BLaER1 treated with 17β-estradiol and CSF1 and Interleukin-3, amounts not matched to agents 10 nM and 100 nM (cell line): ENCODE results near the gene MYDGF.
"Not testable (repeated sequence)": the region's sequence is repeated elsewhere in the genome, so short reads cannot be mapped to it uniquely, and the experiment has no call there.

Experiments
- H3K27ac ChIP-seq, 11 experiments: shearing (Covaris generic); formaldehyde crosslinking; 2 replicates each; pipeline ENCODE4 v1.8.1; 2022
- H3K27me3 ChIP-seq, 11 experiments: shearing (Covaris generic); formaldehyde crosslinking; 2 replicates each; pipeline ENCODE4 v1.8.1; 2022
- H3K36me3 ChIP-seq, 11 experiments: shearing (Covaris generic); formaldehyde crosslinking; 2 replicates each; pipeline ENCODE4 v1.8.1; 2022
- H3K4me1 ChIP-seq, 10 experiments: shearing (Covaris generic); formaldehyde crosslinking; 2 replicates each; pipeline ENCODE4 v1.8.1; 2022
- H3K4me2 ChIP-seq, 11 experiments: shearing (Covaris generic); formaldehyde crosslinking; 2 replicates each; pipeline ENCODE4 v1.8.1; 2022
- H3K4me3 ChIP-seq, 10 experiments: shearing (Covaris generic); formaldehyde crosslinking; 2 replicates each; pipeline ENCODE4 v1.8.1; 2022
- H3K9ac ChIP-seq, 11 experiments: shearing (Covaris generic); formaldehyde crosslinking; 2 replicates each; pipeline ENCODE4 v1.8.1; 2022
- H3K9me3 ChIP-seq, 11 experiments: shearing (Covaris generic); formaldehyde crosslinking; replicated peaks in 1 of 11; 2 replicates each; pipeline ENCODE4 v1.8.1; 2022
- H4K20me1 ChIP-seq, 11 experiments: shearing (Covaris generic); formaldehyde crosslinking; 2 replicates each; pipeline ENCODE4 v1.8.1; 2022
- Cebpa-rat ChIP-seq, 11 experiments: shearing (Covaris generic); IDR thresholded peaks; 2 replicates each; pipeline ENCODE4 v1.8.1; 2022

The MYDGF gene

DNA sequence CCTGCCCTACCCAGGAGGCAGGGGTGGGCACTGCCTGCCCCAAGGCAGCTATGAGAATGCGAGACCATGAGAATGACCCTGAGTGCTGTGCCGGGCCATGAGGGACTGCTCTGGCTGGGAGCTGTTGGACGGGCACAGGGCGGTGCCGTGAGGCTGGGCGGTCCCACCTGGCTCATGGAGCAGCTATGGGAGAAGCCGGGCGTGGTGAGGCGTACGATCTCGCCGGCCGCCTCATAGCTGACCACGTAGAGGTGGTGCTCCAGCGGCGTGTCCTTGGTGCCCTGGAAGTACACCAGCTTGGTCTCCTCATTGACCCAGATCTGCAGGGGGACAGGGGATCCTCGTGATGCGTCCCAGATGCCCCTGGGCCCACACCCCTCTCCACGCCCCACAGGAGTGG, 19.3 kb upstream of the MYDGF start:
- no peak overlapping the region for H3K4me3 ChIP-seq
- H4K20me1 ChIP-seq, result peaks cover 0 to 86% (median 36%) of the 10 kb centered on the region in 11 experiments; a peak in 19 of 22 replicates
- peaks cover 58 to 99% (median 90%) of the 10 kb centered on the region in 11 experiments for H3K36me3 ChIP-seq
- H3K27me3 ChIP-seq, result no peaks in the 10 kb centered on the region
- no peak for TF ChIP-seq Cebpa-rat (IDR thresholded peaks at IDR 0.05)
- H3K4me2 ChIP-seq, result no peak overlapping the region
- no peaks in the 10 kb centered on the region for H3K9me3 ChIP-seq
- no peak overlapping the region for H3K9ac ChIP-seq
- H3K27ac ChIP-seq, result no peak overlapping the region
- peaks cover 43 to 60% (median 56%) of the 10 kb centered on the region in 10 experiments for H3K4me1 ChIP-seq

DNA sequence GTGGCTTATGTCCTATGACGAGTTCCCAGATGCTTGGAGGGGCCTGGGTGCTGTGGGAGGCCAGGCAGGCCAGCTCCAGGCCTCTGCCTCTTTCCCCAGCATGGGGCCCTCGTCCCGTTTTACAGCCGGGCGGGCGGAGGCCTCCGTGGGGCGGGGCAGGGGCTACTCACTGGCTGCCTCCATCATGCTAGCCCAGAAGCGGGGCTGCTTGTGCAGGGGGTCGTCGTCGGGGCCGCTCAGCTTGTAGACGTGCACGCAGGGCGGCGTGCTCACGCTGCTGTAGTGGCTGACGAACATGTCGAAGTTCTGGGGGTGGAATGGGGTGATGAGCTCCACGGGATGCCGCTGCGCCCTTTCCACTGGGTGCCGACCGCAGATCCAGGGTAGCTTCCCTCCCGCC, 18.4 kb upstream of the MYDGF start:
- Histone ChIP-seq H3K4me3 (no peak overlapping the region), H3K27ac (no peak overlapping the region), H3K9ac (no peak overlapping the region), H3K4me1 (peaks cover 34 to 52% (median 48%) of the 10 kb centered on the region in 10 experiments), H3K9me3 (no peaks in the 10 kb centered on the region), H3K27me3 (no peaks in the 10 kb centered on the region), H4K20me1 (peaks cover 0 to 84% (median 28%) of the 10 kb centered on the region in 11 experiments; a peak in 19 of 22 replicates), H3K4me2 (0 out of 22 replicates have a peak overlapping the region, but pooled peaks of 1 of the 11 experiments have one; percentile 11), H3K36me3 (peaks cover 54 to 99% (median 90%) of the 10 kb centered on the region in 11 experiments)
- no peak for TF ChIP-seq Cebpa-rat (IDR thresholded peaks at IDR 0.05)

DNA sequence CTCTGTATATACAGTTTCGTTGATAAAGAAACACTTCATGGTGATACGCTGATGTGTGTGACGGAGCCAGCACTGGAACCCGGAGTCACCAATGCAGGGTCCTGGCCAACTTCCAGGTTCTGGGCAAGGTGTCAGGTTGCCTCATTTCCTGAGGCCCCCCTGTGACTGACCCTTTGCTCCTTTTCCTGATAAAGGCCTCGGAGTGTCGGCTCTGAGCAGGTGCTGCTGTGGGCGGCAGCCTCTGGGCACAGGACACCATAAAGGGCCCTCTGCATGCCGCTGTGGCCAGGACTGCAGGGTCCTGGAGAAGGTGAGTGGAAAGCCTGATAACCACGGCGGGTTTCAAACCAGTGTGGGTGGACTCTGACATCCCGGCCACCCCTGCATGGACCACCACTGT, 17.3 kb upstream of the MYDGF start:
- Histone ChIP-seq H3K27me3 (no peaks in the 10 kb centered on the region), H3K27ac (no peak overlapping the region)

DNA sequence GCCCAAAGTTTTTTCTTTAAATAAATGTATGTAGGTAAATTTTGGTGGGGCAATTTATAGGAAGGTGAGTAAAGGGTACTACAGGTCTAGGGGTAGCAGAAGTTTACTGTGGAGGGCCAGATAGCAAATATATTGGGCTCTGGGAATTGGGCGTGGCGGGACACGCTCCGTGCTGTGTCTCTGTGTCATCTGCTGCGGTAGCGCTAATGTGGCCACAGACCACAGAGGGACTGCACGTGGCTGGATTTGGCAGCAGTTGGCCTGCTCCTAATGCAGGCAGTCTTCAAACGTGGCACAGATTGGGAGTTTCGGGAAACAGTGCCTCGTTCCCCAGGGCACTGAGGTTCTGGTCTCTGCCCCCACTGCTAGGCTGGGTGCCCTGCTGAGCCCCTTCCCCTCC, 16.6 kb upstream of the MYDGF start:
- Histone ChIP-seq H3K36me3 (peaks cover 68 to 98% (median 92%) of the 10 kb centered on the region in 11 experiments), H3K4me2 (peak overlapping the region; percentile 41 to 70 (median 59)), H3K4me3 (no peak overlapping the region), H3K27ac (0 out of 22 replicates have a peak overlapping the region, but pooled peaks of 2 of the 11 experiments have one; percentile 10 to 17), H3K27me3 (no peaks in the 10 kb centered on the region), H3K4me1 (peaks cover 16 to 33% (median 29%) of the 10 kb centered on the region in 10 experiments), H3K9ac (peak overlapping the region in 9 of 11 experiments; percentile 7 to 62 (median 33); a peak in 10 of 22 replicates), H3K9me3 (no peaks in the 10 kb centered on the region), H4K20me1 (peaks cover 0 to 76% (median 12%) of the 10 kb centered on the region in 11 experiments; a peak in 12 of 22 replicates)
- no peak for TF ChIP-seq Cebpa-rat (IDR thresholded peaks at IDR 0.05)

More for the DNA sequence above, 17.3 kb upstream of the MYDGF start:
- no peak for TF ChIP-seq Cebpa-rat (IDR thresholded peaks at IDR 0.05)
- H3K9me3 ChIP-seq, result no peaks in the 10 kb centered on the region
- peak overlapping the region in 6 of 11 experiments; percentile 7 to 53 (median 28); a peak in 3 of 22 replicates for H3K9ac ChIP-seq
- peaks cover 64 to 99% (median 90%) of the 10 kb centered on the region in 11 experiments for H3K36me3 ChIP-seq
- H3K4me2 ChIP-seq, result peak overlapping the region; percentile 41 to 70 (median 59)
- H3K4me1 ChIP-seq, result peaks cover 23 to 40% (median 36%) of the 10 kb centered on the region in 10 experiments
- no peak overlapping the region for H3K4me3 ChIP-seq
- H4K20me1 ChIP-seq, result peaks cover 0 to 80% (median 16%) of the 10 kb centered on the region in 11 experiments; a peak in 16 of 22 replicates

DNA sequence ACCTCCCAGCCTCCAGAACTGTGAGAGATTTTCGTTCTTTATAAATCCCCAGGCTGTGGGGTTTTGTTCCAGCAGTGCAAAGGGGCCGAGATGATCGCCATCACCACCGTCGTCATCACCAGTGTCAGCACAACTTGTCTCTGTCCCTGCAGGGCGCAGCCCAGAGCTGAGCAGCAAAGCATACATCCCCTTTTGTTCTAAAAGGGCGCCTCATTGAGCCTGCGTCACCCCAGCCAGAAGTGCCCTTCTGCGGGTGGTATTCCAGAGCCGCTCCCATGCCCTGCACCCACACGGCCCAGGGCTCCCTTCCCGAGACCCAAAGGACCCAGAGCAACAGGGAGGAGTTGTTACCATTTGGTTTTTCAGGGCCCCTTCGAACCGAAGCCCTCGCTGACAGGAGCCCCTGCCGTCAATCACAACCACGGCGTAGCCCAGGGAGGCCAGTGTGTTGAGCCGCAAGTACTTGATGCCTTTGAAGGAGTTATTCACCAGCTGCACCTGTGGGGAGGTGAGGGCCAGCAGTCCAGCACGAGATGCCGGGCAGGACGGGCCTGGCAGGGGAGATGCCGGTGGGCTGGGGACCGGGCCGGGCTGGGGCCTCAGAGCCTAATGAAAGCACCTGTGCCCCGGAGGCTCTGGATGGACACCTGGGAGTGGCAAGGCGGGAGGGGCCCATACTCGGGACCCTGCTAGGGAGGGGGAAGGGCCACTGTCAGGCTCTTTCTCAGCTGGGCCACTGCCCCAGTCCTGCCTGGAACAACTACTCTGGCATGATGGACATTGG, 14.4 kb upstream of the MYDGF start:
- H3K4me1 ChIP-seq, result peaks cover 11 to 21% (median 16%) of the 10 kb centered on the region in 10 experiments
- H3K27me3 ChIP-seq, result no peaks in the 10 kb centered on the region
- H3K4me3 ChIP-seq, result no peak overlapping the region
- no peak overlapping the region for H3K27ac ChIP-seq
- peaks cover 69 to 99% (median 94%) of the 10 kb centered on the region in 11 experiments for H3K36me3 ChIP-seq
- TF ChIP-seq Cebpa-rat (IDR thresholded peaks at IDR 0.05), result no peak
- H4K20me1 ChIP-seq, result peaks cover 0 to 74% (median 11%) of the 10 kb centered on the region in 11 experiments; a peak in 11 of 22 replicates
- H3K4me2 ChIP-seq, result no peak overlapping the region
- H3K9me3 ChIP-seq, result no peaks in the 10 kb centered on the region
- H3K9ac ChIP-seq, result no peak overlapping the region

DNA sequence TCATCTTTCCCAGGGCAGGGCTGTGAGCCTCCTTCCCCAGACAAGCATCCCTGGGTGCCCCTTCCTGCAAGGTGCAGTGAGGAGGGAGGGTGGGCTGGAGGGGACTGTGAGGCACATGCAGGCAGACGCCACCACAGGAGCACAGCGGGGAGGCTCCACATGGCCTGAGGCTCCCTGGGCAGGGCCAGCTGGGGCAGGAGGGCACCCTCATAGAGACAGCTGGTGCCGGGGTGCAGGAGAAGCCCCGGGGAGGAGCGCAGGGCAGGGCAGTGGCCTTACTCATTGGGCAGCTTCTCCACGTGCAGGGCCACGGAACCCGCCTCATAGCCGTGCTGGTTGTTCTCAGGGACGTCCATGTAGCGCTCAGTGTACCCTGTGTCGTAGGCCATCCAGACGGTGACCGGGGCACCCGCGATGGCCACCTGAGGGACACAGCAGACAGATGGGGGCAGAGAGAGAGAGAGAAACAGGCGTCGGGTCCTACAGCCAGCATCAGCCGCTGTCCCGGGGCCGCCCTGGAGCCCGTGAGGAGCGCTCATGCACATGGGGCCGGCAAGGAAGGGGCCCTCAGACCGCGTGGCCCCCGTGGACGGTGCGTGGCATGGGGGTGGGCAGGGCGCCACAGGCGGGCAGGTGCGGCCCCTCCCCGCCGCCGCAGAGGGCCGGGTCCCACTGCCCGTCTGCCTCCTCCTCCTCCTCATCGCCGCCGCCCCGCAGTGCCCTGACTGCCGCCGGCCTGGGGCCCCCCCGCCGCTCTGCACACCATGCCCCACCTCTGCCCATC, 12.5 kb upstream of the MYDGF start:
- Histone ChIP-seq H3K27ac (no peak overlapping the region), H3K4me3 (no peak overlapping the region), H3K36me3 (peaks cover 64 to 97% (median 94%) of the 10 kb centered on the region in 11 experiments), H4K20me1 (peaks cover 0 to 65% (median 10%) of the 10 kb centered on the region in 11 experiments; a peak in 12 of 22 replicates), H3K4me2 (no peak overlapping the region), H3K27me3 (no peaks in the 10 kb centered on the region), H3K4me1 (peaks cover 10 to 14% (median 13%) of the 10 kb centered on the region in 10 experiments), H3K9me3 (no peaks in the 10 kb centered on the region), H3K9ac (no peak overlapping the region)
- no peak for TF ChIP-seq Cebpa-rat (IDR thresholded peaks at IDR 0.05)

DNA sequence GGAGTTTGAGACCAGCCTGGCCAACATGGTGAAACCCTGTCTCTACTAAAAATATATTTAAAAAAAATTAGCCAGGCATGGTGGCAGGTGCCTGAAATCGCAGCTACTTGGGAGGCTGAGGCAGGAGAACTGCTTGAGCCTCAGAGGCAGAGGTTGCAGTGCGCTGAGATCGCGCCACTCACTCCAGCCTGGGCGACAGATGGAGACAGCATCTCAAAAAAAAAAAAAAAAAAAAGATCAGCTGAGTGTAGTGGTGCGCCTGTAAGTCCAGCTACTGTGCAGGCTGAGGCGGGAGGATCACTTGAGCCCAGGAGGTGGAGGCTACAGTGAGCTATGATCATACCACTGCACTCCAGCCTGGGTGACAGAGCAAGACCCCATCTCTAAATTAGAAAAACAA, 9.9 kb upstream of the MYDGF start:
- H4K20me1 ChIP-seq, result peaks cover 0 to 67% (median 0%) of the 10 kb centered on the region in 11 experiments; a peak in 10 of 22 replicates
- not testable (repeated sequence) for H3K27me3 ChIP-seq, H3K9ac ChIP-seq, H3K4me2 ChIP-seq, H3K27ac ChIP-seq, H3K9me3 ChIP-seq, H3K4me1 ChIP-seq, H3K4me3 ChIP-seq
- peaks cover 72 to 96% (median 91%) of the 10 kb centered on the region in 11 experiments for H3K36me3 ChIP-seq

DNA sequence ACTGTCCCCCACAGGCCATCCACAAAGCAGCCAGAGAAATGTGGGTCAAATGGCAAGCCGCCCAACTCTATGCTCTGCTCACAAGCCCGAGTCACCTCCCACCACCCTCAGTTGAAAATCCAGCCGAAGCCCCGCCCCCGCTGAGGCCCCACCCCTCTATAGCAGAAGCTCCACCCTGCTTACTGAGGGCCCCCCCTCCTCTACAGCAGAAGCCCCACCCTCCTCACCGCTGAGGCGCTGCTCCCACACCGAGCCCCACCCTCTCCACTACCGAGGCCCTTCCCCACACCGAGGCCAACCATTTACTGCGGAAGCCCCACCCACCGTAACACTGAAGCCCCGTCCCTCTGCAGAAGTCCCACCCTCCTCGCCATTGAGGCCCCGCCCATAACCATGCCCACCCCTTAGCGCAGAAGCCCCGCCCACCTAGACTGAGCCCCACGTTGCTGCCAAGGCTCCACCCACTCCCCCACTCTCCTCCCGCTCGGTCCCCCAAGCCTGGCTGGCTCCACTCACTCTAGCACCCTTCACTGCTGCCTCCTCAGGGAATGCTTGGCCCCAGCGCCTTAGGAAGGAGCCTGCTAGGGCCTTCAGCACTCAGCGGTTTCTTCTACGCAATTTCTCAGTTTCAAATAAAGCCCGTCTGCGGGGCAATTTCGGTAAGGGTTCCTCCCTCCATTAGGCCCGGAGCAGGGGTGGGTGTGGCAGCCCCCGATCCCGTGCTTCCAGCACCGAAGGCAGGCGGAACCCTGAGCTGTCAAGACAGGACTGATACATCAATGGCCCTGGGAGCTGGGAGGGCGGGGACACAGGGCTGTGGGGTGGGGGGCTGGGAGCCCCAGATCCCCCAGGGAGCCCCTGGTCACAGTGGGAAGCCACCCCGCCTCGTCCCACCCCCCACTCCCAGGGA, 9.0 kb upstream of the MYDGF start:
- Histone ChIP-seq H3K36me3 (peaks cover 70 to 95% (median 85%) of the 10 kb centered on the region in 11 experiments), H4K20me1 (peaks cover 0 to 63% (median 0%) of the 10 kb centered on the region in 11 experiments; a peak in 10 of 22 replicates), H3K27me3 (no peaks in the 10 kb centered on the region), H3K9ac (no peak overlapping the region), H3K4me3 (no peak overlapping the region), H3K9me3 (no peaks in the 10 kb centered on the region), H3K4me1 (peaks cover 0 to 5% (median 0%) of the 10 kb centered on the region in 10 experiments; a peak in 1 of 20 replicates), H3K27ac (no peak overlapping the region), H3K4me2 (no peak overlapping the region)
- TF ChIP-seq Cebpa-rat (IDR thresholded peaks at IDR 0.05), result no peak
